Prostate gland (tissue), 2 donors: ENCODE data around the gene INAVA.

Experiments
- POLR2A ChIP-seq: fragments of 450-650 bp; IDR thresholded peaks from one replicate; pipeline ENCODE4 v1.6.1; 2016; ENCODE audit warnings: antibody characterized with exemption, mild to moderate bottlenecking
- POLR2AphosphoS5 ChIP-seq: sonication (generic); formaldehyde crosslinking; IDR thresholded peaks from one replicate; pipeline ENCODE4 v1.6.1; 2017; ENCODE audit warnings: antibody characterized with exemption
- TF ChIP-seq, protein P1 (sequence below), 4 experiments: fragments of 200-600 bp in 2 of 4; fragments of 450-650 bp in 2 of 4; sonication (generic) in 2 of 4; IDR thresholded peaks; 1 replicate in 3 of 4; 2 replicates in 1 of 4; pipeline ENCODE4 v1.5.1; 2016 to 2019; ENCODE audit warnings: antibody characterized with exemption in 4 of 4, mild to moderate bottlenecking in 2 of 4, moderate library complexity in 2 of 4

DNA sequence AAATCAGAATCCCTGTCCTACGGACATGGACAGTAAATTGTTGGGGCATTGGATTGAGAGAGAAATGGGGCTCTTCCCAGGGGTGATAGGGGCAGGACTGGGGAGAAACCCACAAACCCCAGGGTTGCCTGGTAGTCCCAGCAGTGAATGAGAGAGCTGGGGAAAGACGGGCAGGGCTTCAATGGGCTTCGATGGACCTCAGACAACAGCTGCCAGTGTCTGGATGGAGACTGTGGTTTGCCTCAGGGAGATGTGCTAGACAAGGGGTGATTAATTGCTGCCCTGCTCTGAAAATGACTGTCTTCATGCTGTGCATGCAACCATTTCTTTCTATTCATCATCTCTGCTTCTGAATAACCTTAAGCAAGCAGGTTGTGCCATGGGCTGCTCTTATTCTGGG, 14.5 kb upstream of the INAVA start:
- TF ChIP-seq, protein P1, sequence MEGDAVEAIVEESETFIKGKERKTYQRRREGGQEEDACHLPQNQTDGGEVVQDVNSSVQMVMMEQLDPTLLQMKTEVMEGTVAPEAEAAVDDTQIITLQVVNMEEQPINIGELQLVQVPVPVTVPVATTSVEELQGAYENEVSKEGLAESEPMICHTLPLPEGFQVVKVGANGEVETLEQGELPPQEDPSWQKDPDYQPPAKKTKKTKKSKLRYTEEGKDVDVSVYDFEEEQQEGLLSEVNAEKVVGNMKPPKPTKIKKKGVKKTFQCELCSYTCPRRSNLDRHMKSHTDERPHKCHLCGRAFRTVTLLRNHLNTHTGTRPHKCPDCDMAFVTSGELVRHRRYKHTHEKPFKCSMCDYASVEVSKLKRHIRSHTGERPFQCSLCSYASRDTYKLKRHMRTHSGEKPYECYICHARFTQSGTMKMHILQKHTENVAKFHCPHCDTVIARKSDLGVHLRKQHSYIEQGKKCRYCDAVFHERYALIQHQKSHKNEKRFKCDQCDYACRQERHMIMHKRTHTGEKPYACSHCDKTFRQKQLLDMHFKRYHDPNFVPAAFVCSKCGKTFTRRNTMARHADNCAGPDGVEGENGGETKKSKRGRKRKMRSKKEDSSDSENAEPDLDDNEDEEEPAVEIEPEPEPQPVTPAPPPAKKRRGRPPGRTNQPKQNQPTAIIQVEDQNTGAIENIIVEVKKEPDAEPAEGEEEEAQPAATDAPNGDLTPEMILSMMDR (IDR thresholded peaks at IDR 0.05) = no peak
- TF ChIP-seq POLR2AphosphoS5 (no peak), POLR2A (no peak)
